OCI-LY3 (cell line): ENCODE results near the gene CCN6.

Experiments used
- EZH2phosphoT487 ChIP-seq: fragments of 200-600 bp; shearing (Covaris generic); IDR thresholded peaks from 2 replicates; pipeline ENCODE4 v1.6.1; 2018; ENCODE audit warnings: antibody characterized with exemption, mixed run types, low read depth
- TF ChIP-seq, protein P1 (sequence below): fragments of 200-600, 300-600 bp; sonication (generic); IDR thresholded peaks from 2 replicates; pipeline ENCODE4 v1.5.1; 2014; ENCODE audit warnings: antibody characterized with exemption, low read length, low read depth

GRCh38 chr6:112086744-112087135 is 32.8 kb downstream of the CCN6 start:
- TF ChIP-seq, protein P1, sequence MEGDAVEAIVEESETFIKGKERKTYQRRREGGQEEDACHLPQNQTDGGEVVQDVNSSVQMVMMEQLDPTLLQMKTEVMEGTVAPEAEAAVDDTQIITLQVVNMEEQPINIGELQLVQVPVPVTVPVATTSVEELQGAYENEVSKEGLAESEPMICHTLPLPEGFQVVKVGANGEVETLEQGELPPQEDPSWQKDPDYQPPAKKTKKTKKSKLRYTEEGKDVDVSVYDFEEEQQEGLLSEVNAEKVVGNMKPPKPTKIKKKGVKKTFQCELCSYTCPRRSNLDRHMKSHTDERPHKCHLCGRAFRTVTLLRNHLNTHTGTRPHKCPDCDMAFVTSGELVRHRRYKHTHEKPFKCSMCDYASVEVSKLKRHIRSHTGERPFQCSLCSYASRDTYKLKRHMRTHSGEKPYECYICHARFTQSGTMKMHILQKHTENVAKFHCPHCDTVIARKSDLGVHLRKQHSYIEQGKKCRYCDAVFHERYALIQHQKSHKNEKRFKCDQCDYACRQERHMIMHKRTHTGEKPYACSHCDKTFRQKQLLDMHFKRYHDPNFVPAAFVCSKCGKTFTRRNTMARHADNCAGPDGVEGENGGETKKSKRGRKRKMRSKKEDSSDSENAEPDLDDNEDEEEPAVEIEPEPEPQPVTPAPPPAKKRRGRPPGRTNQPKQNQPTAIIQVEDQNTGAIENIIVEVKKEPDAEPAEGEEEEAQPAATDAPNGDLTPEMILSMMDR, result peak; percentile 43
- TF ChIP-seq EZH2phosphoT487, result no peak
